ENCODE measurements around the gene OPN5.

Gene OPN5

GRCh38 chr6:47851091-47851490, 69.3 kb downstream of the OPN5 start:
- DNase-seq (ENCODE audit: low read depth): no peak
- no peak for TF ChIP-seq CTCF (conservative IDR thresholded peaks at IDR 0.05; ENCODE audit: low read depth, low read length)
- H3K4me3 ChIP-seq (ENCODE audit: low read depth, low read length): no peak overlapping the region

GRCh38 chr6:47852727-47853126, 70.9 kb downstream of the OPN5 start:
- TF ChIP-seq CTCF (conservative IDR thresholded peaks at IDR 0.05; ENCODE audit: low read depth, low read length): no peak
- no peak overlapping the region for H3K4me3 ChIP-seq (ENCODE audit: low read depth, low read length)
- no peak for DNase-seq (ENCODE audit: low read depth)

GRCh38 chr6:47853766-47854165, 71.9 kb downstream of the OPN5 start:
- no peak for TF ChIP-seq CTCF (conservative IDR thresholded peaks at IDR 0.05; ENCODE audit: low read depth, low read length)
- DNase-seq (ENCODE audit: low read depth): no peak
- no peak overlapping the region for H3K4me3 ChIP-seq (ENCODE audit: low read depth, low read length)

- no peak for DNase-seq (ENCODE audit: low read depth)
- no peak for TF ChIP-seq CTCF (conservative IDR thresholded peaks at IDR 0.05; ENCODE audit: low read depth, low read length)
Measured at GRCh38 chr6:47854971-47855370, 73.1 kb downstream of the OPN5 start.

GRCh38 chr6:47859175-47859574, 77.3 kb downstream of the OPN5 start:
- no peak for TF ChIP-seq CTCF (conservative IDR thresholded peaks at IDR 0.05; ENCODE audit: low read depth, low read length)
- DNase-seq (ENCODE audit: low read depth): no peak
- H3K4me3 ChIP-seq (ENCODE audit: low read depth, low read length): no peak overlapping the region

More at GRCh38 chr6:47854971-47855370, 73.1 kb downstream of the OPN5 start:
- no peak overlapping the region for H3K4me3 ChIP-seq (ENCODE audit: low read depth, low read length)

- TF ChIP-seq CTCF (conservative IDR thresholded peaks at IDR 0.05; ENCODE audit: low read depth, low read length): no peak
- no peak for DNase-seq (ENCODE audit: low read depth)
Measured at GRCh38 chr6:47862731-47863130, 80.9 kb downstream of the OPN5 start.

GRCh38 chr6:47865206-47865605, 83.4 kb downstream of the OPN5 start:
- no peak for TF ChIP-seq CTCF (conservative IDR thresholded peaks at IDR 0.05; ENCODE audit: low read depth, low read length)
- H3K4me3 ChIP-seq (ENCODE audit: low read depth, low read length): no peak overlapping the region
- DNase-seq (ENCODE audit: low read depth): no peak

More at GRCh38 chr6:47862731-47863130, 80.9 kb downstream of the OPN5 start:
- H3K4me3 ChIP-seq (ENCODE audit: low read depth, low read length): no peak overlapping the region

All from choroid plexus epithelial cell (primary cell).